ENCODE data around the gene ERC2.

DNA sequence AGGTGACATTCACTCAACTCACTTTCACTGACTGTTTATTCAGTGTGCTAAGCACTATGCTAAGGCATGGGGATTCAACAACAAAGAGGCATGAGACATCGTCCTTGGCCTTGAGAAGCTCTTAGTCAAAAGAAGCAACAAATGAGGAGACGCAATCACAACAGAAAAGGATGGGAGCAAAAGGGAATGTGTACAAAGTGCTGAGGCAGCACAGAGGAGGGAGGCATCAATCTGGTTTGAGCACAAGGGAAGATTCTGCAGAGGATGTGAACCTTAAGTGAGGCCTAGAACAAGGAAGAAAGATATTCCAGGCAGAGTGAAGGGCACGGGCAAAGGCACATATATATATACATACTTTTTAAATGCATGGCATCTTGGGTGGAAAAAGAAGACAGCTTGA, 151.3 kb downstream of the ERC2 start:
- TF ChIP-seq, protein P1, sequence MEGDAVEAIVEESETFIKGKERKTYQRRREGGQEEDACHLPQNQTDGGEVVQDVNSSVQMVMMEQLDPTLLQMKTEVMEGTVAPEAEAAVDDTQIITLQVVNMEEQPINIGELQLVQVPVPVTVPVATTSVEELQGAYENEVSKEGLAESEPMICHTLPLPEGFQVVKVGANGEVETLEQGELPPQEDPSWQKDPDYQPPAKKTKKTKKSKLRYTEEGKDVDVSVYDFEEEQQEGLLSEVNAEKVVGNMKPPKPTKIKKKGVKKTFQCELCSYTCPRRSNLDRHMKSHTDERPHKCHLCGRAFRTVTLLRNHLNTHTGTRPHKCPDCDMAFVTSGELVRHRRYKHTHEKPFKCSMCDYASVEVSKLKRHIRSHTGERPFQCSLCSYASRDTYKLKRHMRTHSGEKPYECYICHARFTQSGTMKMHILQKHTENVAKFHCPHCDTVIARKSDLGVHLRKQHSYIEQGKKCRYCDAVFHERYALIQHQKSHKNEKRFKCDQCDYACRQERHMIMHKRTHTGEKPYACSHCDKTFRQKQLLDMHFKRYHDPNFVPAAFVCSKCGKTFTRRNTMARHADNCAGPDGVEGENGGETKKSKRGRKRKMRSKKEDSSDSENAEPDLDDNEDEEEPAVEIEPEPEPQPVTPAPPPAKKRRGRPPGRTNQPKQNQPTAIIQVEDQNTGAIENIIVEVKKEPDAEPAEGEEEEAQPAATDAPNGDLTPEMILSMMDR (conservative IDR thresholded peaks at IDR 0.05; ENCODE audit: low read length), result no peak
- no peak for TF ChIP-seq EZH2phosphoT487 (IDR thresholded peaks at IDR 0.05; ENCODE audit: borderline replicate concordance)
